ENCODE results near the gene POMGNT1. TPM values are rescaled to one million over a fixed set of nuclear protein-coding genes. Genes with fewer than 3 reads are reported as not detected.

Gene POMGNT1
- total RNA-seq, 1 donor from 2014 or later: 59.3 TPM

DNA sequence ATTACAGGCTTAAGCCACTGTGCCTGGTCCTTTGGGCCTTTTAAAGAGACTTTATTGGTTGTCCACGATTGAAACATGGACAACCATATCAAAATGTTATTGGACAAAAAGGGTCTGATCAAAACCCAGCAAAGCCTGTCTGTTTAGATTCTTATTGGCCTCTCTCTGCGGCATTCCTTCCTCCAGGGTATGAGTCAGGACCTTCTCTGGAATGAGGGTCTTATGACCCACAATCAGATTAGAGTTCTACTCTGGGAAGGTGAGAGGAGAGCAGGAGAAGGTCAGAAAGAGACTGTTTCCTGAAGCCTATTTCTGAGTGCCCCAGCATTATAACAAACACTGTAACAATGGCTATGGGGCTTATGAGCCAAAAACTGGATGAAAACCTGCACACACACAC is 12.8 kb upstream of the POMGNT1 start:
- no peak overlapping the region for H3K27ac ChIP-seq
- no peak for DNase-seq
- no peak for ATAC-seq
- TF ChIP-seq, protein P1, sequence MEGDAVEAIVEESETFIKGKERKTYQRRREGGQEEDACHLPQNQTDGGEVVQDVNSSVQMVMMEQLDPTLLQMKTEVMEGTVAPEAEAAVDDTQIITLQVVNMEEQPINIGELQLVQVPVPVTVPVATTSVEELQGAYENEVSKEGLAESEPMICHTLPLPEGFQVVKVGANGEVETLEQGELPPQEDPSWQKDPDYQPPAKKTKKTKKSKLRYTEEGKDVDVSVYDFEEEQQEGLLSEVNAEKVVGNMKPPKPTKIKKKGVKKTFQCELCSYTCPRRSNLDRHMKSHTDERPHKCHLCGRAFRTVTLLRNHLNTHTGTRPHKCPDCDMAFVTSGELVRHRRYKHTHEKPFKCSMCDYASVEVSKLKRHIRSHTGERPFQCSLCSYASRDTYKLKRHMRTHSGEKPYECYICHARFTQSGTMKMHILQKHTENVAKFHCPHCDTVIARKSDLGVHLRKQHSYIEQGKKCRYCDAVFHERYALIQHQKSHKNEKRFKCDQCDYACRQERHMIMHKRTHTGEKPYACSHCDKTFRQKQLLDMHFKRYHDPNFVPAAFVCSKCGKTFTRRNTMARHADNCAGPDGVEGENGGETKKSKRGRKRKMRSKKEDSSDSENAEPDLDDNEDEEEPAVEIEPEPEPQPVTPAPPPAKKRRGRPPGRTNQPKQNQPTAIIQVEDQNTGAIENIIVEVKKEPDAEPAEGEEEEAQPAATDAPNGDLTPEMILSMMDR (IDR thresholded peaks at IDR 0.05): no peak
- intact Hi-C loops (cut with DNase I): no loop called here
- H3K27me3 ChIP-seq (ENCODE audit: low read depth): no peaks in the 10 kb centered on the region
- H3K4me1 ChIP-seq: no peaks in the 10 kb centered on the region
- H3K9me3 ChIP-seq: no peaks in the 10 kb centered on the region
- H3K4me3 ChIP-seq: no peak overlapping the region
- H3K36me3 ChIP-seq: no peaks in the 10 kb centered on the region

DNA sequence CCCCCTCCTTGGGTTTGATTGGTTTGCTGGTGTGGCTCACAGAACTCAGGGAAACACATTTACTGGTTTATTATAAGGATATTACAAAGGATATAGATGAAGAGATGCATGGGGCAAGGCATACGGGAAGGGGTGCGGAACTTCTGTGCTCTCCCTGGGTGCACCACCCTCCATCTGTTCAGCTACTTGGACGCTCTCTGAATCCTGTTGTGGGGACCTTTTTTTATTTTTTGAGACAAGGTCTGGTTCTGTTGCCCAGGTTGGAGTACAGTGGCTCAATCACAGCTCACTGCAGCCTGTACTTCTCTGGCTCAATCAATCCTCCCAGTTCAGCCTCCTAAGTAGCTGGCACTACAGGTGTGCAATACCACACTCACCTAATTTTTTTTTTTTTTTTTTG is 12.3 kb upstream of the POMGNT1 start:
- TF ChIP-seq, protein P1 (IDR thresholded peaks at IDR 0.05): no peak
- intact Hi-C loops (cut with DNase I): no loop called here
- H3K27me3 ChIP-seq (ENCODE audit: low read depth): no peaks in the 10 kb centered on the region
- no peaks in the 10 kb centered on the region for H3K36me3 ChIP-seq
- DNase-seq (no peak), ATAC-seq (no peak)
- no peaks in the 10 kb centered on the region for H3K4me1 ChIP-seq
- H3K27ac ChIP-seq: no peak overlapping the region
- H3K9me3 ChIP-seq: no peaks in the 10 kb centered on the region
- H3K4me3 ChIP-seq: no peak overlapping the region

DNA sequence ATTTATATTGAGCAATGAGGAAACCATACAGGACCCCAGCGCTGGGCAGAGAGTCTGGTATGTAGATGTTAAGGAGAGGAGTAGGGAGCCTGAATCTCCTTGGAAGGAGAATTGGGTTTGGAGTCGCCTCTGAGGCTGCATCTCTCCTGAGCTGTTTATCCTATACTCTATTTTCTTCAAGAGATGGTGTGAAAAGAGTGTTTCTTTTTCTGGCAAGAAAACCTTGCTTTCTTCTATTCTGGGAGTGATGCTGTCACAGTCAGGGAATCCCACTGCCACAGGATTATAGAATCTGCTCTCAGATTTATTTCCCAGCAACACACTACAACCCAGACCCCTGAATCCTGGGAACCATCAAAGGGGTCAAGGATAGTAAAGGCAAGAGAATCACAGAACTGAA is 8.2 kb upstream of the POMGNT1 start:
- ATAC-seq: no peak
- no peaks in the 10 kb centered on the region for H3K27me3 ChIP-seq (ENCODE audit: low read depth)
- intact Hi-C loops (cut with DNase I): no loop called here
- H3K36me3 ChIP-seq: no peaks in the 10 kb centered on the region
- no peaks in the 10 kb centered on the region for H3K9me3 ChIP-seq
- H3K27ac ChIP-seq: no peak overlapping the region
- peaks cover 18% of the 10 kb centered on the region for H3K4me1 ChIP-seq
- TF ChIP-seq, protein P1 (IDR thresholded peaks at IDR 0.05): no peak
- H3K4me3 ChIP-seq: no peak overlapping the region
- no peak for DNase-seq

DNA sequence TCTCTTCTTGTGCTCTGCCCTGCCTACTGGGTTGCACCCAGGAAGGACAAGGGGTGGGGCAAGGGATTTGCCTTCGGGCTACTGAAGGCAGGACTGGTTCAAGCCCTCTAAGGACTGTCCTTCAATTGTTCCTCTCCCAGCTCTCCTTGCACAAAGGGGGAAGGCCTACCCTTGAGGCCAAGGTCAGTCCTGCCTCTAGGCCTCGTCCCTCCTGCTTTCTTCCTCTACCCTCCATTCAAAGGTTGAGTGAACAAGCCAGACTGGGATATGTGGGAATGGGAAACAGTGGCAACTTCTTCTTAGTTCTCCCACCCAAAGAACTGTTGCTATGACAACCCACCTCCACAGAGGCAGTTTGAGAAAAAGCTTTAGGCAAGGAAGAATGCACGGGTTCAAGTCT is 7.6 kb upstream of the POMGNT1 start:
- Histone ChIP-seq H3K9me3 (no peaks in the 10 kb centered on the region), H3K4me1 (peaks cover 18% of the 10 kb centered on the region), H3K27ac (no peak overlapping the region), H3K36me3 (no peaks in the 10 kb centered on the region), H3K4me3 (no peak overlapping the region), H3K27me3 (ENCODE audit: low read depth) (no peaks in the 10 kb centered on the region)
- intact Hi-C loops (cut with DNase I): no loop called here
- TF ChIP-seq, protein P1 (IDR thresholded peaks at IDR 0.05): no peak
- no peak for ATAC-seq
- DNase-seq: no peak

DNA sequence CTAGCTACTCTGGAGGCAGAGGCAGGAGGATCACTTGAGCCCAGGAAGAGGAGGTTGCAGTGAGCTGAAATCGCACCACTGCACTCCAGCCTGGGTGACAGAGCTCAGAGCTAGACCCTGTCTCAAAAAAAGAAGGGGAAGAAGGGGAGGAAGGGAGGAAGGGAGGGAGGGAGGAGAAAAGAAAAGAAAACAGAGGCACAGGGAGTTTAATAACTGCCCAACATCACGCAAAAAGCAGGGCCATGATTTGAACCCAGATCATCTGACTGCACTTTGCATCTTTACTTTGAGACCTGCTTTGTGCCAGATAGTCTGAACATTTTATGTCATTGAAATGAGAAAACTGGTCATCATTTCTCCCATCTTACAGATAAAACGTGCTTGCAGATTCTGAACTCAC is 6.9 kb upstream of the POMGNT1 start:
- H3K4me3 ChIP-seq: no peak overlapping the region
- TF ChIP-seq, protein P1 (IDR thresholded peaks at IDR 0.05): no peak
- H3K4me1 ChIP-seq: peaks cover 18% of the 10 kb centered on the region
- H3K9me3 ChIP-seq: no peaks in the 10 kb centered on the region
- intact Hi-C loops (cut with DNase I): no loop called here
- no peak for DNase-seq
- H3K27me3 ChIP-seq (ENCODE audit: low read depth): no peaks in the 10 kb centered on the region
- H3K36me3 ChIP-seq: no peaks in the 10 kb centered on the region
- ATAC-seq: no peak
- H3K27ac ChIP-seq: no peak overlapping the region

DNA sequence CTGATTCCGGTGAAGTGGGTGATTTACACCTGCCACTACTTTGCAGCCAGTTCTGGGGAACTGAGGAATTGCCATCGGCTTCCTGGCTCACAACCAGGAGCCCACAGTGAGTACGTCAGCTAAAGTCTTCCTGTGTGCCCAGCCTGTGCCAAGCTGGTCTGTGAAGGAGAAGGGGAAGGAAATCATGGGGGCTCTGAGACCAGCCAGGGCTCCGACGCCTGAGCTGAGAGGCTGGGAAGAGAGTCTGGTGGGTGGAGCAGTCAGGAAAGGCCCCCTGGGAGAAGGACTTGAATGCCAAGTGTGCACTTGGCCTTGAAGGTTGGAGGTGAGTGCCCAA is 6.1 kb upstream of the POMGNT1 start:
- Histone ChIP-seq H3K27ac (peak overlapping the region; percentile 72), H3K9me3 (no peaks in the 10 kb centered on the region), H3K27me3 (ENCODE audit: low read depth) (no peaks in the 10 kb centered on the region), H3K4me3 (peak overlapping the region; percentile 76), H3K36me3 (no peaks in the 10 kb centered on the region), H3K4me1 (peaks cover 18% of the 10 kb centered on the region)
- intact Hi-C loops (cut with DNase I): no loop called here
- TF ChIP-seq, protein P1 (IDR thresholded peaks at IDR 0.05): no peak
- ATAC-seq (peak; percentile 33 to 37), DNase-seq (no peak)
